GM18858 (cell line): Measurements from ENCODE around the gene TIMM44.

ENCODE experiments used
- ATAC-seq: cut with Tn5 transposase; IDR thresholded peaks from one replicate; pipeline ENCODE4 v1.9.1; 2021; ENCODE audit not compliant: unreplicated experiment

TIMM44 gene

GRCh38 chr19:7915250-7916102 is 28.0 kb downstream of the TIMM44 start:
- no peak for ATAC-seq

DNA sequence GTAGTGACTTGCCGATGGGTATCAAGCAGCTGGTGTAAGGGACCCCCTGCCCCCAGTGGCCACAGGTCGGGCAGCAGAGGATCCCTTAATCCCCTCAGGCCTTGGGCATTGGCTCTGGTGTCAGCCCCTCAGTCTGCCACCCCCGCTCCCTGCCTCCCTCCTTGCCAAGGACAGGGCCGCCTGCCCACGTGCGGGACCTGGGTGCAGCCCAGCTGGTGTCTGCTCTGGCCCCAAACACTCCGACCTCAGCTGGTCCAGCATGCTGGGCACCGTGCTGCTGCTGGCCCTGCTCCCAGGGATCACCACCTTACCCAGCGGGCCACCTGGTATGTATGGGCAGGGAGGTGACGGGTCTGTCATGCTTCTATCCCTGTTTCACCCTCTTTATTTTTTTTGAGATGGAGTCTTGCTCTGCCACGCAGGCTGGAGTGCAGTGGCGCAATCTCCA is 28.8 kb downstream of the TIMM44 start, which contains the start of gene TGFBR3L:
Gene TGFBR3L, plus strand, starts transcription at position 233 of the 448 bp plus-strand sequence.
- no peak for ATAC-seq

DNA sequence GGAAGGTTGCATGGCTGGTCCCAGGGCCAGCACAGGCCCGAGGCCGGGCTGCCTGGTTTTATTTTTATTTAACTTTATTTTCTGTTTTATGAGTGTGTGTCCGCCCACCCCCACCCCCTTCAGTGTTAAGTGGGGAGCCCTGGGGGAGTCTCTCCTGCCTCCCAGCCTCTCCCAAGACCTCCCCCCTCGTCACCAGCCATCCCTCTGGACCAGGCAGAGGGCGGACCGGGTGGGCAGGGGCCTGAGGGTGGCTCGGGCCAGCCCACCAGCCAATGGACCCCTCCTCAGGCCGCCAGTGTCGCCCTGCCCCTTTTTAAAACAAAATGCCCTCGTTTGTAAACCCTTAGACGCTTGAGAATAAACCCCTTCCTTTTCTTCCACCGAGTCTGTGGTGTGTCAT is 29.4 kb downstream of the TIMM44 start:
- no peak for ATAC-seq

DNA sequence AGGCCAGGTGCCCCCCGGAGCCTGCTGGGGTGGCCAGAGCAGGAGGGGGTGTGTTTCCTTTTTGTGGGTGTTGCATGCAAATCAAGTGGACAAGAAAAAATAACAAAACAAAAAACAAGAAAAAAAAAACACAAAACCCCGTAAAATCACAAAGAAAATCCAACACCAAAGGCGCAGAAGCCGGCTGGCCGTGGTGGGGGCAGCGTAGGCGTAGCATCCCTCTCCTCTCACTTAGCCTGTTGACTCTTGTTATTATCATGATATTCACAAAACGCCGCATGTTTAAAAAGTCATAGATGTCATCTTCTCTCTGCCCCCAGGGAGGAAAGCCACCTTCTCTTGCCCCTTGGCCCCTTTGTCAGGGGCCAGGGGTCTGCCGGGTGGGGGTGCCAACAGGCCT is 29.8 kb downstream of the TIMM44 start:
- ATAC-seq = no peak

DNA sequence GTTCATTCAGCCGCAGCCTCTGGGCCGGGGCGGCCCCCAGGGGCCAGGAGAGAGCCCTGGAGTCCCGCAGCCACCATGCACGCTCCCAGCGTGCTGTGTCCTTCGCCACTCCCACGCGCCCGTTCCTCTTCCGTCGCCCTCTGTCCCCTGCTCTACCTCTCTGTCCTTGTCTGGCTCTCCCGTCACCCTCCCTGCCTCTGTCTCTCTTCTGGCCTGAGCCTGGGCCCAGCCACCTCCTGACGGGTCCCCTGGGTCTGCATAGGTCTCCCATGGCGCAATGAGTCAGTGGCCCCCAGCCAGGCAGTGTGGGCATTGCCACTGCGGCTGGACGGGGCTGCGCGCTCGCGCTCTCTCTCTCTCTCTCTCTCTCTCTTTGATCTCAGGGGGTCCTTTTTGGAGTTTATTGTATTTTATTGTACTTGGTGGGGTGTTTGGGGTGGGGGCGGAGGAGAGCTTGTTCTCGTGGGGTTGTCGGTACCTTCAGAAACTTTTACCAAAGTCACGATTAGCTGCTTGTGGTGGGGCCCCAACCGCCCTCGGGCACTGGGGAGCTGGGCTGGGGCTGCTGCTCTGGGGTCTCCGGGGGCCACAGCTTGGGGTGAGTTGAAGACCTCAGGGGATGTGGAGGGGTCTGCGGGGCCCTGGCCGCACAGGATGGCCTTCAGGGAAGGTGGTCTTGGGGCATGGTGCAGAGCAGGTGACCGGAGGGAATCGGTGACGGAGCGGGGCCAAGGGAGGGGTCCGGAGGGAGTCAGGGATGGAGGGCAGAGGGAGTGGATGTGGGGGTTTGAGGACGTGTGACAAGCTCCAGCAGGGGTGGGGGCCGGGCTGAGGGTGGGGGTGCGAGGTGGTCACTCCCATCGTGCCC is 30.5 kb downstream of the TIMM44 start:
- ATAC-seq = no peak

DNA sequence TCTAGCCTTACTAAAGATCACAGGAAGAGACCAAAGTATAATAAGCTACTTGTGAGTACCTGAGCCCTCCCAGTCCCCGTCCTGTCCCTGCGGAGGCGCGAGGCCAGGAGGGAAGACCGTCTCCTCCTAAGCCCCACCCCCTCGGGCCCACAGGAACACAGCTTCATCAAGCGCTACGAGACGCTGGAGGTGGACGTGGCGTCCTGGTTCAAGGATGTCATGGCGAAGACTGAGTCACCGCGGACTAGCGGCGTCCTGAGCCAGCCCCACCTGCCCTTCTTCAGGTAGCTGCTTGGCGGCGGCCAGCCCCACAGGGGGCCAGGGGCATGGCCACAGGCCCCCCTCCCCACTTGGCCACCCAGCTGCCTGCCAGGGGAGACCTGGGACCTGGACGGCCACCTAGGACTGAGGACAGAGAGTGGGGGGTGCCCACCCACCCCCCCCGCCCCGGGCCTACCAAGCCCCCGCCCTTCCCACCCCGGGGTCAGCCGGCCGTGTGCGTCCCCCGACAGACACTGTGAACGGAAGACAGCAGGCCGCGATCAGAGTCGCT is 31.2 kb downstream of the TIMM44 start:
- ATAC-seq = no peak

GRCh38 chr19:7911508-7912143 is 31.8 kb downstream of the TIMM44 start:
- no peak for ATAC-seq

- no peak for ATAC-seq
These were observed 32.9 kb downstream of the TIMM44 start for GRCh38 chr19:7910321-7911161.

GRCh38 chr19:7909471-7910067 is 33.9 kb downstream of the TIMM44 start:
- ATAC-seq = no peak

- no peak for ATAC-seq
These were observed 34.6 kb downstream of the TIMM44 start for GRCh38 chr19:7908742-7909461.

- ATAC-seq = no peak
These were observed 35.3 kb downstream of the TIMM44 start for GRCh38 chr19:7908078-7908699.

- no peak for ATAC-seq
These were observed 35.9 kb downstream of the TIMM44 start for GRCh38 chr19:7907544-7907943.

- ATAC-seq = no peak
These were observed 36.3 kb downstream of the TIMM44 start for GRCh38 chr19:7907122-7907521.

GRCh38 chr19:7905859-7906258 is 37.6 kb downstream of the TIMM44 start:
- no peak for ATAC-seq

GRCh38 chr19:7905268-7905667 is 38.2 kb downstream of the TIMM44 start:
- ATAC-seq = no peak

DNA sequence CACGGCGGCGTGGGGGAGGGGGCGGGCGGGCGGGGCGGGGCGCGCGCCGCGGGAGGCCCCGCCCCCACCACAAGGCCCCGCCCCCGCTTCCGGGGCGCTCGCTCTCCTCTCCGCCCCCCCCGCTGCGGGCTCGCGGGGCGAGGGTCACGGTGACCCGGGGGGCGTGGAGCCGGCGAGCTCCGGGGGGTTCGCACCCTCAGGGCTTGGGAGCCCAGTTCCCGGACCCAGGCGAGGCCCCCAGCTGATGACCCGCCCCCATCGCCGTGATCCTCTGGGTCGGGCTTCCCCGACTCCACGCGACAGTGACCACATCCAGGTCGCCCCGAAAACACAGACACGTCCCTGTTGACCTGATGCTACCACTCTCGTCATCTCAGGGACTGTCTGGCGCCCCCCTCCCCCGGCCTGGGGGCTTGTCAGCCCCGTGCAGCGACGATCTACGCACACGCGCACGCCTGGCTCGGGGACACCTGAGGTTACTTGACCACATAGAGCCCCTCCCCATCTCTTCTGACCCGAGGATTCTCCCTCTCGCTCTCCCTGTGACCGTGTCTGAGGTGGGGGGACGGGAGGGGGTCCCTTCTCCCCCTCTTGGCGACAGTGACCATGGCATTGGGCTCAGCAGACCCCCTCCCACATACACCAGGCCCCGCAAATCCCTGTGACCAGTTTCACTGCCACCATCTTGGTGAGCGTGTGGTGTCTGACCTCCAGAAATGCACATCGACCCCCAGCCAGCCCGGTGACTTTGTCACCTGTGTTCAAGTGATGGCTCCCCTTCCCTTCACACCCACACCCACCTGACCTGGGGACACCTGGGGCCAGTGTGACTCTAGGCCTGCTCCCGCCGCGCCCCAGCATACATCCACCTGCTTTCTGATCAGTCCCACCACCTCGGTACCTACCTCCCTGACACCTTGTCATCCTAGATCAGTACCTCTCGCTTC is 39.1 kb downstream of the TIMM44 start:
- ATAC-seq = peak; percentile 14

- ATAC-seq = peak; percentile 60
These were observed 40.0 kb downstream of the TIMM44 start, which contains the start of gene MAP2K7 for GRCh38 chr19:7903244-7904073. MAP2K7 (plus strand) TSS chr19:7903877; CDS start chr19:7903945, 68 bp downstream.
